ENCODE results near the gene RAB28. TPM values are rescaled to one million over a fixed set of nuclear protein-coding genes. Genes with fewer than 3 reads are reported as not detected.

The RAB28 gene
- total and polyA plus RNA-seq, 9 of the 15 experiments (the other 6 are each of a cell fraction or from before 2014, with no cell fraction given) = 6.7 to 40.4 (median 23.0) TPM

DNA sequence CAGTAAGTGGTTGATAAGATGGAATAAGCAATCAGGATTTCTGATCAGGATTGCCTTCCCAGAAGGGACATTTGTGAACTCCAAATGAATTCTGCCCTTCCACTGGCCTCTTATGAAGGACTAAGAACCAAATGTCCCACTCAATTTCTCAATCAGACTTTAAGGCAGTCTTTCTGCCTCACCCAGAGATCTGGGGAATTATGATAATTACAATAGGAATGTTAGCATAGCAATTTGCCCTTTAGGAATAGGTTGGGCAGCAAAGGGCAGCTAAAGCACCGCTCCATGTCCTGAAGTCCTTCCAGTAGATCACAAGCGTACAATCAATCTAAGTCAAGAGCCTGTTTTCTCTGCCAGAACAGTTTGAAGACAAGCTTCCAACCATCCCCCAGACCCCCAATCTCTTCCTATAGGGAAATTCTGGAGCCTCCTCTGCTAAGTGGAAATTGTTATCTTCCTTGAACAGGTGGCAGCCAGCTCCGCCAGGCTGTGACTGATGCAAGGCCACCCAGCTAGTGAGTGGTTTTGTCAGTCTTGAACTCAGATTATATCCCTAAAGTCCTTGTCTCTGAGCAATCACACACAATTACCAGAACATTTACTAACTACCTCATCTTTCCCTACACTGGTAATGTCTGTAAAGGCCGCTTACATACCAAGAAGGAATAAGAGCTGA, 41.6 kb upstream of the RAB28 start (continued):
- TF ChIP-seq KLF10 (CRISPR knock-in tag; IDR thresholded peaks at IDR 0.05) = no peak
- no peak for TF ChIP-seq SETDB1 (IDR thresholded peaks at IDR 0.05; ENCODE audit: low read length)
- no peak for TF ChIP-seq TOE1 (IDR thresholded peaks at IDR 0.05; ENCODE audit: borderline replicate concordance)
- TF ChIP-seq TOE1 (CRISPR knock-in tag; IDR thresholded peaks at IDR 0.05; ENCODE audit: borderline replicate concordance, low read depth) = no peak
- no peak for TF ChIP-seq ILF3 (IDR thresholded peaks at IDR 0.05; ENCODE audit: borderline replicate concordance)
- TF ChIP-seq MYBL2 (IDR thresholded peaks at IDR 0.05; ENCODE audit: low read depth) = no peak
- no peak for TF ChIP-seq MYBL2 (CRISPR knock-in tag; IDR thresholded peaks at IDR 0.05; ENCODE audit: borderline replicate concordance)
- no peak for TF ChIP-seq RFX7 (CRISPR knock-in tag; IDR thresholded peaks at IDR 0.05)
- no peak for TF ChIP-seq MXI1 (IDR thresholded peaks at IDR 0.05; ENCODE audit: low read depth, low read length)
- TF ChIP-seq EHMT2 (IDR thresholded peaks at IDR 0.05) = no peak
- no peak for TF ChIP-seq ZNF23 (CRISPR knock-in tag; IDR thresholded peaks at IDR 0.05)
- TF ChIP-seq WHSC1 (IDR thresholded peaks at IDR 0.05; ENCODE audit: low read length) = no peak
- TF ChIP-seq ZNF57 (CRISPR knock-in tag; IDR thresholded peaks at IDR 0.05) = no peak
- TF ChIP-seq CTBP1 (IDR thresholded peaks at IDR 0.05; ENCODE audit: borderline replicate concordance) = no peak
- no peak for TF ChIP-seq SMARCE1 (IDR thresholded peaks at IDR 0.05)
- no peak for TF ChIP-seq ELF1 (tag; IDR thresholded peaks at IDR 0.05)
- TF ChIP-seq, protein P1, sequence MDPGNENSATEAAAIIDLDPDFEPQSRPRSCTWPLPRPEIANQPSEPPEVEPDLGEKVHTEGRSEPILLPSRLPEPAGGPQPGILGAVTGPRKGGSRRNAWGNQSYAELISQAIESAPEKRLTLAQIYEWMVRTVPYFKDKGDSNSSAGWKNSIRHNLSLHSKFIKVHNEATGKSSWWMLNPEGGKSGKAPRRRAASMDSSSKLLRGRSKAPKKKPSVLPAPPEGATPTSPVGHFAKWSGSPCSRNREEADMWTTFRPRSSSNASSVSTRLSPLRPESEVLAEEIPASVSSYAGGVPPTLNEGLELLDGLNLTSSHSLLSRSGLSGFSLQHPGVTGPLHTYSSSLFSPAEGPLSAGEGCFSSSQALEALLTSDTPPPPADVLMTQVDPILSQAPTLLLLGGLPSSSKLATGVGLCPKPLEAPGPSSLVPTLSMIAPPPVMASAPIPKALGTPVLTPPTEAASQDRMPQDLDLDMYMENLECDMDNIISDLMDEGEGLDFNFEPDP (CRISPR knock-in tag; IDR thresholded peaks at IDR 0.05) = no peak
- TF ChIP-seq, protein P2, sequence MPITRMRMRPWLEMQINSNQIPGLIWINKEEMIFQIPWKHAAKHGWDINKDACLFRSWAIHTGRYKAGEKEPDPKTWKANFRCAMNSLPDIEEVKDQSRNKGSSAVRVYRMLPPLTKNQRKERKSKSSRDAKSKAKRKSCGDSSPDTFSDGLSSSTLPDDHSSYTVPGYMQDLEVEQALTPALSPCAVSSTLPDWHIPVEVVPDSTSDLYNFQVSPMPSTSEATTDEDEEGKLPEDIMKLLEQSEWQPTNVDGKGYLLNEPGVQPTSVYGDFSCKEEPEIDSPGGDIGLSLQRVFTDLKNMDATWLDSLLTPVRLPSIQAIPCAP (CRISPR knock-in tag; IDR thresholded peaks at IDR 0.05; ENCODE audit: borderline replicate concordance) = no peak
- TF ChIP-seq, protein P3, sequence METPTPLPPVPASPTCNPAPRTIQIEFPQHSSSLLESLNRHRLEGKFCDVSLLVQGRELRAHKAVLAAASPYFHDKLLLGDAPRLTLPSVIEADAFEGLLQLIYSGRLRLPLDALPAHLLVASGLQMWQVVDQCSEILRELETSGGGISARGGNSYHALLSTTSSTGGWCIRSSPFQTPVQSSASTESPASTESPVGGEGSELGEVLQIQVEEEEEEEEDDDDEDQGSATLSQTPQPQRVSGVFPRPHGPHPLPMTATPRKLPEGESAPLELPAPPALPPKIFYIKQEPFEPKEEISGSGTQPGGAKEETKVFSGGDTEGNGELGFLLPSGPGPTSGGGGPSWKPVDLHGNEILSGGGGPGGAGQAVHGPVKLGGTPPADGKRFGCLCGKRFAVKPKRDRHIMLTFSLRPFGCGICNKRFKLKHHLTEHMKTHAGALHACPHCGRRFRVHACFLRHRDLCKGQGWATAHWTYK (CRISPR knock-in tag; IDR thresholded peaks at IDR 0.05) = no peak
- no peak for TF ChIP-seq TAF9B (IDR thresholded peaks at IDR 0.05; ENCODE audit: partially characterized antibody)
- TF ChIP-seq, protein P4, sequence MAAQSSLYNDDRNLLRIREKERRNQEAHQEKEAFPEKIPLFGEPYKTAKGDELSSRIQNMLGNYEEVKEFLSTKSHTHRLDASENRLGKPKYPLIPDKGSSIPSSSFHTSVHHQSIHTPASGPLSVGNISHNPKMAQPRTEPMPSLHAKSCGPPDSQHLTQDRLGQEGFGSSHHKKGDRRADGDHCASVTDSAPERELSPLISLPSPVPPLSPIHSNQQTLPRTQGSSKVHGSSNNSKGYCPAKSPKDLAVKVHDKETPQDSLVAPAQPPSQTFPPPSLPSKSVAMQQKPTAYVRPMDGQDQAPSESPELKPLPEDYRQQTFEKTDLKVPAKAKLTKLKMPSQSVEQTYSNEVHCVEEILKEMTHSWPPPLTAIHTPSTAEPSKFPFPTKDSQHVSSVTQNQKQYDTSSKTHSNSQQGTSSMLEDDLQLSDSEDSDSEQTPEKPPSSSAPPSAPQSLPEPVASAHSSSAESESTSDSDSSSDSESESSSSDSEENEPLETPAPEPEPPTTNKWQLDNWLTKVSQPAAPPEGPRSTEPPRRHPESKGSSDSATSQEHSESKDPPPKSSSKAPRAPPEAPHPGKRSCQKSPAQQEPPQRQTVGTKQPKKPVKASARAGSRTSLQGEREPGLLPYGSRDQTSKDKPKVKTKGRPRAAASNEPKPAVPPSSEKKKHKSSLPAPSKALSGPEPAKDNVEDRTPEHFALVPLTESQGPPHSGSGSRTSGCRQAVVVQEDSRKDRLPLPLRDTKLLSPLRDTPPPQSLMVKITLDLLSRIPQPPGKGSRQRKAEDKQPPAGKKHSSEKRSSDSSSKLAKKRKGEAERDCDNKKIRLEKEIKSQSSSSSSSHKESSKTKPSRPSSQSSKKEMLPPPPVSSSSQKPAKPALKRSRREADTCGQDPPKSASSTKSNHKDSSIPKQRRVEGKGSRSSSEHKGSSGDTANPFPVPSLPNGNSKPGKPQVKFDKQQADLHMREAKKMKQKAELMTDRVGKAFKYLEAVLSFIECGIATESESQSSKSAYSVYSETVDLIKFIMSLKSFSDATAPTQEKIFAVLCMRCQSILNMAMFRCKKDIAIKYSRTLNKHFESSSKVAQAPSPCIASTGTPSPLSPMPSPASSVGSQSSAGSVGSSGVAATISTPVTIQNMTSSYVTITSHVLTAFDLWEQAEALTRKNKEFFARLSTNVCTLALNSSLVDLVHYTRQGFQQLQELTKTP (IDR thresholded peaks at IDR 0.05; ENCODE audit: low read depth in 1 of 2, partially characterized antibody in 2 of 2) = no peak
- TF ChIP-seq NFIX (CRISPR knock-in tag; IDR thresholded peaks at IDR 0.05; ENCODE audit: low read depth) = no peak
- no peak for TF ChIP-seq ETV5 (CRISPR knock-in tag; IDR thresholded peaks at IDR 0.05; ENCODE audit: low read depth)
